HG03108 (cell line): ENCODE results near the gene SPACA9.

Experiments
- ATAC-seq: cut with Tn5 transposase; IDR thresholded peaks from one replicate; pipeline ENCODE4 v1.9.1; 2021; ENCODE audit warnings: moderate library complexity; ENCODE audit not compliant: unreplicated experiment

The SPACA9 gene

GRCh38 chr9:132888151-132888550, 9.5 kb downstream of the SPACA9 start:
- ATAC-seq: no peak

- no peak for ATAC-seq
Observed at GRCh38 chr9:132892400-132892799, 13.7 kb downstream of the SPACA9 start.

DNA sequence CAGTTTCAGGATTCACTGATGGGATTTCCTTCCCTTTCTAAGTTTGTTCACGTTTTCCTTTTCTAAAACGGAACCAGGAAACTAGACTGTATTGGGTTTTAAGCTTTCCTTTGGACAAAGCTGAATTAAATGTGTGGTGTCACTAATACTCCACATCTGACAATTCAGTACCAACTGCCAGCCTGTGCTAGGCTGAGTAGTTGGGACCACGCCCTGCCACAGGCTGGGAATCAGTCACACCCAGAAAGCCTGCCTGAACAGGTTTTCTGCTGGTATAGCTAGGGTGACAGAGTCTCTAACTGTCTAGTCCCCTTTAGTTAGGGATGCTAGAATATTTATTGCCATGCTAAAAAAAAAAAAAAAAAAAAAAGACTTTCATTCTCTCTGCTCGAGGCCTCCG, 15.6 kb downstream of the SPACA9 start:
- ATAC-seq: no peak

GRCh38 chr9:132894862-132895835, 16.5 kb downstream of the SPACA9 start:
- ATAC-seq: no peak

GRCh38 chr9:132896264-132896663, 17.6 kb downstream of the SPACA9 start:
- ATAC-seq: no peak

- no peak for ATAC-seq
Observed at GRCh38 chr9:132896906-132897305, 18.2 kb downstream of the SPACA9 start.

DNA sequence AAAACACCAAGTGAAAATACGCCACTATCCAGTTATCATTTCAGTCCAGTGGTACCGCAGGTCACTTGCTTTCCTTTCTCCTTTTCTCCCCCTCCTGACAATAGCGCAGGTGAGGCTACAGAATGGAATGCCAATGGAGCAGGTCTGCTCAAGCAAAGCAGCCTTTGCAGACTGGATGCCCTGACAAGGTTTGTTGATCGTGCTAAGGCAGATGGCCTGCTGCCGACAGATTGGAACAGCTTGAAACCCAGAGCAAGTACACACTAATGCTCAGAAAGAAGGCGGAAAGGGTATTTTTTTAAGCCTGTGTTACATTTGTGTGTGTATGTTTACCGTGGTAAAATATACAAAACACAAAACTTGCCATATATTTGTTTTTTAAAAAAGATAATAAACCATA, 19.4 kb downstream of the SPACA9 start:
- ATAC-seq: no peak

DNA sequence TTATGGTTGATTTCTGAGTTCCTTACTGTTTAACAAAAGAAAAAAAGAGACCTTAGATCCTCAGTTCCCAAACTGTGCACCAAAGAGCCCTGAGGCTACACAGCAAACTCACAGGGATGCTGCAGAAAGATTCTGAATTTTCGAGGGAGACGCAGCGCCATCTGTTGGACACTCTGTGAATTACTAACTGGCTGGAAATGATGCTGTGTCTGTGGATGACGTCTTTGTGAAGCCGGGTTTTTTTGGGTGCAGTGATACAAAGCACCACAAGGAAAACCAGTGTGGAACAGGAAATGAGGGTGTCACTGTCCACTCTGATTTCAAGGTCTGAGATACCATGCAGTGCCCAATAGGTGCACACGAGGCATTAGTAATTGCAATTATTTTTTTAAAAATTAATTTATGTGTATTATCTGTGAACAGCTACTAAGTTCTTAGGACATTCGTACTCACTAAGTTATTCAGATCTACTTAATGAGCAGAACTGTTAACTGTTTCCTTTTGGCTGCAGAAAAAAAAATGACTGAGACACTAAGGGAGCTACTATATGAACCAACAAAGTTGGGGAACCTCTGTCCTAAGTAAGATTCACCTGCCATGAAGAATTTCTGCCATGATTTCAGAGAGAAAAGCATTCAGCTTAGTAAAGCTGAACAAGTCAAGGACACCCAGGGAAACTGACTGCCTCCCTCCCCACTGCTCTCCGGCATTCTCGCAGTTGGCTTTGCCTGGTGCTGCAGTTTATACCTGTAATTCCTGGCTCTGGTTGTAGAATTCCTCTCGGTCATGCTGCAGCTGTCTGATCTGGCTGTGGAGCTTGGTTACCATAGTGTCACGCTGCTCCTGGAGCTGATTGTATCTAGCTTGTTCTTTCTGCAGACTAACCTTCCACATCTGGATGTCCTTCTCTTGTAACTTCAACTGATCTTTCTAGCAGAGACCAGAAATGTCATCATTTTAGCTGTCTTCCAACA, 23.4 kb downstream of the SPACA9 start:
- no peak for ATAC-seq

DNA sequence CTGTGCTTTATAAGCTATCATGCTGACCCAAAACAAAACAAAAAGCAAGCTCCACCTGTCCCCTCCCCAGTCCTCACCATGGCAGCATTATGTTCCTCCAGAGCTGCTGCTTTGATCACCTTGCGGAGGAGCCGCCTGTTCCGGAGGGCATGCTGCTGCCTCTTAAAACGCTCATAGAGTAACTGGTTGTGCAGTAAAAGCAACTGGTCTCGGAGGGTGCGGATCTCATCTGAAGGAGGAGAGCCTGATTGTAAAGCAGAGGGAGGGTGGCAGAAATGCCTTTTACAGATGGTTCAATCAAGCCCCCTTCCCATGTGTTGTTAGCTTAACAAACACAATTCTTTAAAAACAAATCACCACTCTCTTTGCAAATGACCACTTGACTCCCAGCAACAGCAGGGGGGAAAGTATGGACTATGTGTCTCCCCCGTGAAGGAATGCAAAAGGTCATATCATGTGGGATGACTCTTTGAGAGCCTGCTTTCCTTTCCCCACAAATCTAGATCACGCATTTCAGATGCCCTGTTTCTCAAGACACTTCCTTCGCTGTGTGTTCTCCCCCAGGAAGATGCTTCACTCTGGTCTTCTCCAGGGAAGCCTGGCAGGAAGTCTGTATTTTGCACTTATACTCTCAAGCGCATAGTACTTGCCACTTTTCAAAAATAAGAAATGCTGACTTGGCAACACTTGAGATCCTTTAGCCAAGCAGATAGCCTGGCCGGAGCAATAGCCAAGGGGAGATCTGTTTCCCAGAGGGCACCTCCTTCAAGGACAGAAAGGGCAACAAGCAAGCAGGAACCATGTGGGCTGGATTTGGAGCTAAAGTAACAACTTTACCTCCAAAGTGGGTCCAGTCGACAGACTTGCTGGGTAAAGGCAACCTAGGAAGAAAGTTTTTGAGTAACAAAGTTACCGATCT, 25.1 kb downstream of the SPACA9 start:
- ATAC-seq: no peak

GRCh38 chr9:132905726-132906125, 27.0 kb downstream of the SPACA9 start:
- ATAC-seq: no peak

- no peak for ATAC-seq
Observed at GRCh38 chr9:132908635-132909034, 29.9 kb downstream of the SPACA9 start.

- no peak for ATAC-seq
Observed at GRCh38 chr9:132909311-132909710, 30.6 kb downstream of the SPACA9 start.

DNA sequence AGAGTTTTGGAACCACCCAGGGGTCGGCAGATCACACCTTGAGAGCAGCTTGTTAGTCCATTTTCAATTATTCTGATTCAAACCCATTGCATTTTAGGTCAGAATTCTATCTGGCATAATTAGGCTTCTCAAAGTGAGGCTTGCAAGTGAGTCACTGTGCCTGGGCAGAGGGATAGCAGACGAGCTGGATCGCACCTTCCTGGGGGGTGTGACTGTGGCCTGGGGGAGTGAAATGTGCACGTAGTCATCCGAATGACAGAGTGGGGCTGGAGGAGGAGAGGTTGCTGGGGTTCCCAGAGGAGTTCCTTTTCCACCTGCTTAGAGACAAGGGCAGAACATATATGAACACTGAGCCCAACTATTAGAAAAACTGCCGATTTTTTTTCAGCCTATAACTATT, 31.7 kb downstream of the SPACA9 start:
- ATAC-seq: no peak

DNA sequence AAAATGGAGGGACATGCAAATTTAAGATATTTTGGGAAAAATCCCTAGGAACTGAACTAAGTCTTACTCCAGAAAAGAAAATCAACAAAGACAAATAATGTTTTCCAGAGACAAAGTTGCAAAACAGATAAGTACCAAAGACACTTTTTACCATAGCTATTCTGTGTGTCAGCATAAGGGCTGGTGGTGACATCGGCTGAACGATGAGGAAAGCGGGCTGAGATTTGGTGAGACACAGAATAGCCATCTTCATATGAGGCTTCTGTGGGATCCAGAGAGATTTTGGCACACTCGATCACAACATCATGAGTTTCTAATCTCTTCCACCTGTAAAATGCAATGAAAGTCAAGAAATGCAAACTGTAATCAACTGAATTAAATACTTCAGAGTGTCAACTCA, 33.4 kb downstream of the SPACA9 start:
- ATAC-seq: no peak

DNA sequence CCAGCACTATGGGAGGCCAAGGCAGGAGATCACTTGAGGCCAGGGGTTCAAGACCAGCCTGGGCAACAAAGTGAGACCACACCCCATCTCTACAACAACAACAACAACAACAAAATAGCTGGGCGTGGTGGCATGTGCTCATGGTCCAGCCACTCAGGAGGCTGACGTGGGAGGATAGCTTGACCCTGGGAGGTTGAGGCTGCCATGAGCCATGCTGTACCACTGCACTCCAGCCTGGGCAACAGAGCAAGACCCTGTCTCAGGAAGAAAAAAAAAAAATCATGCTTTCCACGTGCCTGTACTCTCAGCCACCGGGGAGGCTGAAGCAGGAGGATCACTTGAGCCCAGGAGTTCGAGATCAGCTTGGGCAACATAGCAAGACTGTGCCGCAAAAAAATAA, 36.2 kb downstream of the SPACA9 start:
- ATAC-seq: no peak

DNA sequence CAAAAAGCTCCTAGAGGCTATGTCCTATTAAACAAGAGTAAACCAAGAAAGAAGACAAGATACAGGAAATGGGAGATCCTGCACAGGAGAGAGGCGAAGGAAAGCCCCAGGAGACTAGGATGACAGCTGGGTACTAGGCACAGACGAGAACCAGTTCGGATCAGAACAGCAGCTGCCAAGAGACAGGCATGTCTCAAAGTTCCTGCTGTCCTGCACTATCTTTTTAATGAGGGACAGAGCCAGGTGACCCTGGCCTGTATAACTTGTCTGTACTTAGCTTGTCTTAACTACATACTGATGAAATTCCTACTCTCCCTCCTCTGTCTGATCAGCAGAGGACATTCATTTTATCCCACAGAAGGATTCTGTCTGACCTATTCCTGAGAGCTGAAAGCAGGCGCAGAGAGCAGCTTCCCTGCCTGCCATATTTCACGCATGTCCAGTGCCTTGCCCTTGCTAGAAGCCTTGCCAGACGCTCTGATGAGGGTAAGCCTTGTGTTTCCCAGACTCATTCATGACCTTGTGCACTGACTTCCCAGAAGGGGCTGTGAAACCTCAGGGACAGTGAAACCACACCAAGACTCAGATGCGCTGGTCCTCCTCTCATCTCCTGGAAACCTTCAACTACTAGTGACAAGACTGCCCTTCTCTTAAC, 41.0 kb downstream of the SPACA9 start:
- no peak for ATAC-seq

DNA sequence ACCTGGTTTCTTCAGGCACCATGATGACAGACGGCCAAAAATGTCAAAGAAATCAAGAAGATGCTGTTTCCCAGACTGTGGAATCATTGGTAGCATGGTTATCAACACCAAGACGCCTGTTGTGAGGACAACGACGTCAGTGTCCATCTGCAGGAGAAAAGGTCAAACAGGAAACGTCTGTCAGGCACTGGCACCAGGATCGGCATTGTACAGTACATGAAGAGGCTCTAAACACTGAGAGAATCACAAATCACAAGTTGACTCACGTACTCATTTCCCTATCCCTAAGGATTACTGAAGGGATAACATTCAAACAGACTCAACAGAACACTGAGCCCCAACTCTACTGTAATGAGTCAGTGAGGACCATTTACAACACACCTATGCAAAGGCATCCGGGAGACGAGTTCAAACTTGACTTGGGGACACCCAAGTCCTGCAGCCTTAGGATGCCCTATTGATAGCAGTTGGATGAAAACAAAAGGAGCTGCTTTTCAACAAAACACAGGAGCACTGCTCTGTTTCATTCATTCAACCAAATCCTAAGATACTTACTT, 44.7 kb downstream of the SPACA9 start:
- ATAC-seq: no peak

DNA sequence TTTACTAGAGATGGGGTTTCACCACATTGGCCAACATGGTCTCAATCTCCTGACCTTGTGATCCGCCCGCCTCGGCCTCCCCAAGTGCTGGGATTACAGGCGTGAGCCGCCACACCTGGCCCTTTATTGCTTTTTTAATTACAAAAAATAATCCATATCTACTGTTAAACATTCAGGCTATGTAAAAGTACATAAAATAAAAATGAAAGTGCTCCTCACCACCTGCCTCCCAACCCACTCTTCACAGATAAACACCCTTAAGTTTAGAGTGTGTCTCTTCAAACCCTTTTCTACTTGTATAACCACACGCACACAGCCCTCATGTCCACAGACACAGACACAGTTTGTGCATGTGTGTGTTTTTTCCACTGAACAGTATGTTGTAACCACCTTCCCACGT, 49.0 kb downstream of the SPACA9 start:
- ATAC-seq: no peak

- ATAC-seq: no peak
Observed at GRCh38 chr9:132931178-132931735, 52.6 kb downstream of the SPACA9 start.
